CD4-positive, alpha-beta T cell treated with Interleukin-6 at 100 ng/mL for 8 hours (primary cell): ENCODE results near the gene NAP1L1.
"Not testable (repeated sequence)": the region's sequence is repeated elsewhere in the genome, so short reads cannot be mapped to it uniquely, and the experiment has no call there.

Experiments
- DNase-seq: peaks from one replicate; pipeline ENCODE4 v3.0.0-alpha.2; 2020; ENCODE audit warnings: mixed read lengths, low spot score

Gene NAP1L1

DNA sequence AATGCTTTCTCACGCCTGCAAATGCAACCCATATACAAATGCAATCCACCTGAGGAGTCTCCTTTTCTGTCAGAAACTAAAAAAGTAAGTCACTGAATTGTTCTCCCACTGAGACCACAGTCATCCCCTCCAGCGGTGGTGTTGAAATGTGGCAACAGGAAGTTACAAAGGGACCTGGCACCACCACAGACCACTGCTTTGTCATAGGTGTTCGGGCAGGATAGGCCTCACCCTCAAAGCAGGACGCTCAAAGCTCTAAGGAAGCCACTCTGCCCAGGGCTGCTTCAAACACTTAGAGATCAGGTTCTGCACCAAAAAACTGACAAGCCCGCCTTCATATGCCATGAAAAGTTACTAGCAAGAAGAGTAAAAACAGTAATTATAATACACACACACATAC lies 64.2 kb downstream of the NAP1L1 start:
- DNase-seq = peak; percentile 78

DNA sequence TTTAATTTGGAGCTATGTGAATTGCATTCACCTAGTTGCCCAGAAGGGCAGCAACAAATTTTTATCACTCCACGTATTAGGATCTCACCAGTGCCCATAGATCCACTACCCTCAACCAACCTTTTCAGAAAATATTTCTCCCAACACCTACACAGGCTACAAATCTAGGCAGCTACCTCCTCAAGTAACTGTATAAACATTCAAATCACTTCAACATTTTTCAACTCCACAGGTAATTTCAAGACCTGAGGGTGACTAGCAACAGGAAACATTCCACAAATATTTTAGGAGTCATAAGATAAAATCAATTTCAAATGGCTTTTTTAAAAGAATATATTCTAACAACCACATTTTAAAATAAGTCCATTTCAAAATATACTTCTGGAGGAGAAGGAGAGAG lies 65.8 kb downstream of the NAP1L1 start:
- DNase-seq = no peak

DNA sequence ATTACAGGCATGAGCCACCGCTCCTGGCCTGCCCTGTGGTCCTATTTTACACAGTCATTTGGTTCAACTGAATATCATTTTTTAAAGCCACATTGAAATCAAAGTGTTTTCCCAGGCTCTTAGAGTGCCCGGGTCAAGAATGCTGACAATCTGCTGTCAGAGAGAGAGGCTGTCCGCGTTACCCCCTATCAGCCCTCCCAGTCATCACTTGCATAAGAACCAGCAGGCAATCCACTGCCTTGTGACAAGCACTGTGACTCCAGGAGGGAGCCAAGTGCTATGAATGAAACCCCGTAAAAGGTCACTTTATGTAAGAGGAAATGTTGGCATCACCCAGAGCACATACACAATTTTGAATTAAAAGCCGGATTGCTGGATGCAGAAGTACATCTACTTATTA lies 66.4 kb downstream of the NAP1L1 start:
- no peak for DNase-seq

DNA sequence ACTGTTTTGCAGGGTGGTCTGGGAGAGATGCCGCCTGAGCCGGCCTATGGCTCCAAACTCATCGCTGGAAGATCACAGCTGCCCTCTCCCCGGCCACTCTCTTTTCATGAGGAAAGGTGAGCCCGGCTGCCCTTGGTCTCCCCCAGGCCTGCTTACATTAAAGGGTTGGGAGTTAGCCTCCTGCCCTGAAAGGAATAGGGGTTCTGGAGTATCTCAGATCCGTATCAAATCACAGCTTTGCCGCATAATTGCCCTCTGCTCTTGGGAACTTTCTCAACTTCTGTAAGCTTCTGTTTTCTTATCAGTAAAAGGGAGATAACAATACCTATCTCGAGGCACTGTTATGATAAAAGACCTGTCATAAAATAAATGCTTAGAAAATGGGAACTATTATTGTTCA lies 70.5 kb downstream of the NAP1L1 start:
- no peak for DNase-seq

DNA sequence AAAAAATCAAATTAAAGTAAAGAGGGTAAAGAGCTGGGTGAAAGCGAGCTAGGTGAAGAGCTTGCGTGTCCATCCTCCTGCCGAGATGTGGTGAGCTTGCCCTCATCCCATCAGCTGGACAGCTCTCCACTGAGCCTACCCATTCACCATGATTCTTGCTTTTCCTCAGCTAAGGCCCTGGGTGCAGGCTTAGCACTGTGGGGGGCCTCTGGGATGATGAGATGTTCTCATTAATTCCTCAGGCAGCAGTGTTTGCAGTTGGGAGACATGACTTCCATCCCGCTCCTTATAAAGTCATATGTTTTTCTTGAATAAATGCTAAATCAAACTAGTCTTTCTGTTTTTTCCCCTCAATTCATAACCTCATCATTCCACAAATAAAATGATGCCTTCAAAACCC lies 70.9 kb downstream of the NAP1L1 start:
- DNase-seq = no peak

DNA sequence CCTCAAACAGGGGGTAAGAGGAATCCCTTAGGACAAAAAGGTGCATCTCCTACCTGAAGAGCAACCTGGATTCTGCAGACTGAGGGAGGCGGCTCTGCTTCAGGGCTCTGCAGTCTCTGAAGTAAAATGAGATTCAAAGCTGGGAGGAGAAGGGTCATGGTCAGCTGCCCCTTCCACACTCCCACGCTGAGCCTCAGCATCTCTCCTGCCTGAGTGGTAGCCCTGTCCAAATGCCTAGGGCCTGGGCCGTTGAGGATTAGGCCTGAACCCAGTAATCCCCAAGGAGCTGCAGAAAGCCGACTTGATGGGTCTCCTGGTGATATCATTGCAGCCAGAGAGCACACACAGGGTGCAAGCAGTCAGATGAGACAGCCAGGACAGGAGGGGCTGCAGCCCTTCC lies 71.8 kb downstream of the NAP1L1 start:
- no peak for DNase-seq

DNA sequence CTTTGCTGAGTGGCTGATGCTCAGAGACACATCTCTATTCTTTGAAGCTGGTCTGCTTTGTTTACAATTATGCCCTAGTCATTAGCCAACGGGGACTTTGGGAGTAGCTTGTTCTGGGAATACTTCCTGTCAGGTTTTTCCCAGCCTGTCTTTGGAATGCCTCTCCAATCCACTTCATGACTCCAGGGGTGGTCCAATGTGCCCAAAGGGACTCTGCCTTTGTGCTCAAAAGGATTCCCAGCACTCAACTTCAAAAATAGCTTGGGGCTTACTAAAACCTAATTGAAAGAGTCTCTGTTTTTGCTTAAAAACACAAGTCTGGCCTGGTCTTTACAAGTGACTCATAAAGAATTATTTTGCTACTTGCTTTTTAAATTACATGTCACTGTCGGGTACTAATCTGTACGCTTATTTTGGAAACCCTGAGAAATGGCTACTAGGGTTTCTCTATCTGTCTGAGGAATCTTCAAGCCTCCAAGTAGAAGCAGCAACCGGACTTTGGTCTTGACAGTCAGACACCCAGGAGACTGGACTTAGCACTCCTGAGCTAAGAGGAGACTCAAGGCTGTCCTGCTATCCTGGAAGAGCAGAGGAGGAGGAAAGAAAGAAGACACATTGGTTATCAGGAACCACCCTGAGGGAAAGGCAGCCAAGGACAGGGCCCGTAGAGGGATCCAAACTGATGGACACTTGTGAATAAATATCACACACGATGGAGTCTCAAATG lies 73.6 kb downstream of the NAP1L1 start:
- DNase-seq = no peak

DNA sequence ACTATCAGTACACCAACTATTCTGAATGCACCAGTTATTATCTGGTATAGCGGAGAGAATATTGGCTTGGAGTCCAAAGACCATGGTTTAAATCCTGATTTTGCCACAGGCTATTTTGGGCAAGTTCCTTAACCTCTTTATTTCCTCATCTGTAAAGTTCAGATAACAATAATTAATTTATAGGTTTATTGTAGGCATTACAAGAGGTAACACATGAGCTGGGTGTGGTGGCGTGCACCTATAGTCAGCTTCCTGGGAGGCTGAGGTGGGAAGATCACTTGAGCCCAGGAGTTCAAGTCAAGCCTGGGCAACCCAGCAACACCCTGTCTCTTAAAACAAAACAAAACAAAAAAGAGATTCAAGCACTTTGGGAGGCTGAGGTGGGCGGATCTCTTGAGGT lies 76.1 kb downstream of the NAP1L1 start:
- DNase-seq = no peak

DNA sequence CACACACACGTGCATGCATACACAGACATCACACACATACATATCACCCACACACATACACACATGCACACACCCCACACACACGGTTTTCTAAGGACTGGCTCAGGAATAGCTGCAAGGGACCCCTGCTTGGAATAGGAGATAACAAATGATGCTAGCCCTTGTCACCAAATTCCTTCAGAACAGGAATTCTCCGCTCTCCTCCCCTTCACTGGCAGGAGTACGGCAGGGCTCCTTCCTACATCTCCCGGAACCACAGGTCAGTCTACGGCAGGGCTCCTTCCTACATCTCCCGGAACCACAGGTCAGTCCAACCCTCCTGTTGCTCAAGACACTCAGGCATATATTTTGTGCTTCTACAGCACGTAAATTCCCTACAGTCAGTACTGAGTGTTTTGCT lies 76.8 kb downstream of the NAP1L1 start:
- no peak for DNase-seq

DNA sequence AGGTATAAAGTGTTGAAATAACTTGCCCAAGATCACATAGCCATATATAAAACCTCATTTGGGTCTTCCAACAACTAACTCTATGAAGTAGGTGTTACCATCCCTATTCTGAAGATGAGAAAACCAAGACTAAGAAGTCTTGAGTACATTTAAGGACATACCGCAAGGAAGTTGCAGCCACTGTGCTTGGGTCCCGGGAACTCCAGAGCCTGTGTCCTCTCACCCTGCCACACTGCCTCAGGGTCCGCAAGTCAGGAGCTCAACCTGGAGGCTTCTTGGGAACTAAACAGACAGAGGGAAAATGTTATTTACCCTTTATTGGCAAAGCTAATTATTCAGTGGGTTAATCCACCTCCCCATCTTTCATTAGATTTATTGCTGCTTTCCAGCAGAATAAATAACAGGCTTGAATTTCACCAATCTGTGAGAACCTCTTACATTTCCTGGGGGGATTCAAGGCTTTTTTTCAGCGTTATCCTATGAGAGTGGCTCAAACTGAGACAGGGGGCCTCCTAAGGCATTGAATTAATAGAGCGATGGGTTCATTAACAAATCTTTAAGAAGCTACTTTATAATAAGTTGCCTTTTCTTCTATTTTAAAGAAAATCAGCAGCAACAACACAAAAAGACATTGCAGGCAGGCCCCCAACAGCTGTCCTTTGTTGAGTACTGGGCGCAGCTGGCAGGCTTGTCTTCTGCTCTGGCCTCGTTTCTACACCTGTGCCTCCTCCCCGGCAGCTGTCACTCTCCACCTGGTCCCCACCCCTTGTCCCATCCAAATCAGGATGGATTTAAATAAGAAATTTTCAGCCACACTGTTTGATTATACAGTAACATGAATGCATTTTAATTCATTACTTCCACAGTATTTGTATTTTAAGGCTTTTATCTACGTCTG lies 78.2 kb downstream of the NAP1L1 start:
- no peak for DNase-seq

DNA sequence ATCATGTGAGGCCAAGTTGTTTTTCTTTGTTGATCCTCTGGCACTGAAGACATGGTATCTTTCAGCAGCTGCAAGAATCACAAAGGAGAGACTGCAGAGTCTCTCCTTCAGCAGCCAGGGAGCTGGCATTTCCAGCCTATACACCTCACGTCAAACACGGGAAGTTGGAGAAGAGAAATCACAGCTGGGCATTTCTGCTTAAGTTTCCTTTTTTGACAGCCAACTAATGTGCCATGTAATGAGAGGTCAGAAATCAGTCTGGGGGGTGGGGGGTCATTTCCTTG lies 81.2 kb downstream of the NAP1L1 start:
- DNase-seq = no peak

DNA sequence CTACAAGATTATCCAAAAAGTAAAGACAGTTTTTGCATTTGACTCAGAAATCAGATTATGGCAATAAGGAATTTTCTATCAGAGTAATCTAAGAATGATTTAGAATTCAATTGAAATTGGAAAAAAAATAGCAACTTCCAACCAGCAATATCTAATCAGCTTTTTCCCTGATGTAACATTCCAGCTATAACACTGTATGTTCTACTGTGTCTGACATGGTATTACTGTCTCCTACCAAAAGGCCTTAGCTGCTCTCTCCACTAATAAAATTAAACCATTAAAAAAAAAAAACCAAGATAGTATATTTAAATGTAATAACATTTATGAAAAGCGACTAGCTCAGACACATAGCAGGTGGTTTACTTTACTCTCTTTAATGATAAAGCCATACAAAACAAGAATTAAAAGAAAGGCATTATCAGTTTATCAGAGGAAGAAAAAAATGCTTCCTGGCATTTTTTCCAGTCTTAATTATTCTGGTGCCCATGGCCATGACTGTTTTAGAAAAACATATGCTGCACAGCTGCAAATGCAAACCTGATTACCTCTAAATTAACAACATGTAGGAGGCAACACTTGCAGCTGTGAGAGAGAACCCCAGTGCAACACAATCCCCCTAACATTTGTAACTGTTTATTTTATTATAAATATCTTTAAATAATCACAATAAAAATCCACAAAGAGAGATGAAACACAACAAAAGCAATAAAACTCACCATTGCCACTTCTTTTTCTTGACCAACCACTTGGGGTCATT lies 81.7 kb downstream of the NAP1L1 start:
- no peak for DNase-seq

DNA sequence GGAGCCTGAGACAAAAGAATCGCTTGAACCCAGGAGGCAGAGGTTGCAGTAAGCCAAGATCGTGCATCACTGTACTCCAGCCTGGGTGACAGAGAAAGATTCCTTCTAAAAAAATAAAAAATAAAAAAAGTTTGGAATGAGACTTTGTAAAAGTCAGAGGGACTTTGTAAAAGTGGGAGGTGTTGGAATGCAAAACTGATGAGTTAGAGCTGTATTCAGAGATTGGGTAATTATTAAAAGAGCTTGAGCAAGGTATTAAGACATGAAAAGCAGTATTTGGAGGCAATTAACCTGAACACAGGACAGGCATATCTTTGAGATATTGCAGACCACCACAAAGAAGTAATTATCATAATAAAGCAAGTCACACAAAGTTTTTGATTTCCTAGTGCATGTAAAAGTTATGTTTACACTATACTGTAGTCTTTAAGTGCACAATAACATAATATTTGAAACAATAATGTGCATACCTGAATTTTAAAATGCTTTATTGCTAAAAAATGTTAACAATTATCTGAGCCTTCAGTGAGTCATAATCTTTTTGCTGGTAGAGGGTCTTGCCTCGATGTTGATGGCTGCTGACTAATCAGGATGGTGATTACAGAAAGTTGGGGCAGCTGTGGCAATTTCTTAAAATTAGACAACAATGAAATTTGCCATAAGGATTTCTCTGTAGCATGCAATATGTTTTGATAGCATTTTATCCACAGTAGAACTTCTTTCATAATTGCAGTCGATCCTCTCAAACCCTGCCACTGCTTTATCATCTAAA lies 86.0 kb downstream of the NAP1L1 start:
- no peak for DNase-seq

DNA sequence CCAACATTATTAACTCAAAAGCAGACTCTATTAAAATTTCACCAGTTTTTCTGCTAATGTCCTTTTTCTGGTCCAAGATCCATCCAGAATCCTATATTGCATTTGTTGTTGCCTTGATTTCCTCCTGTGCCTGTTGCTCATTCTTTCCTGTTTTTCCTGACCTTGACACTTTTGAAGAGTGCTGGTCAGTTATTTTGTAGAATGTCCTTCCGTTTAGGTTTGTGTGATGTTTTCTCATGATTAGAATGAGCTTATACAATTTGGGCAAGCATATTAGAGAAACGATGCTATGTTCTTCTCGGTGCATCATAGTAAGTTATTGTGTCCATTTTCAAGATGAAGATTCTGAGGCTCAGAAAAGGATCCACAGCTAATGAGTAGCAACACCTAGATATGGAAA lies 86.8 kb downstream of the NAP1L1 start:
- DNase-seq = no peak

DNA sequence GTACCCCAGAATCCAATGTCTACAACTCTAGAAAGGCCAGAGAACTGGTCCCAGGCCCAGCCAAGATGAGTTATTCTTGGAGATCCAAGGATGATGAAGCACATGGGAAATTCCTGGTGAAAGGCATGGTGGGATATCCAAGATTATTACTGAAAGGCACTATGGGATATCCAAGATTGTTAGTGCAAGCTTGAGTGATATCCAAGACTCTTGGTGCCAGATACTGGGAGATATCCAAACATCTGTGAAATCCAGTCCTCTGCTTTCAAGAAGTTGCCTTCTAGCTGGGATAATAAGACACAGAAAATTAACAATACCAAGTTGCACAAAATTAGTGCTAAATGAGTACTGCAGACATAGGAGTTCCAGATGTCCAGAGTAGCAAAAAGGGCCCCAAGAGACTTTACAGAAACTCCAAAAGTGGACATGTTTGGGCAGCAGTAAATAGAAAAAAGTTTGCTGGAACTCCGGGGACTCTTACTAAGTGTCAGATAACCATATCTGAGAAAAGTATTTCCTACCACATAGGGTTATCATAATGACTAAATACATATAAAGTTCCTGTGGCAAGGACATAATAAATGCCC lies 87.5 kb downstream of the NAP1L1 start:
- no peak for DNase-seq

DNA sequence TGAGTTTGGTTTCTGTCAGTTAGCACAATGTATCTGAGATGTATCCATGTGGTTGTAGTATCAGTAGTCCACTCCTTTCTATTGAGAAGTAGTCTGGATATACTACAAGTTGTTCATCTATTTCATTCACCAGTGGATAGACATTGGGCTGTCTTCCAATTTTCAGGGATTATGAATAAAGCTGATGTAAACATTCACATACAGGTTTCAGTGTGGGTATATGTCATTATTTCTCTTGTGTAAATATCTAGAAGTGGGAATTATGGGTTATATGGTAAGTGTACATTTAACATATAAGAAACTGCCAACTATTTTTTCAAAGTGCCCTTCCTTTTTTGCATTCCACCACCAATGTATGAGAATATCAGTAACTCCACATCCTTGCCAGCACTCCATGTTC lies 88.8 kb downstream of the NAP1L1 start:
- DNase-seq = no peak

DNA sequence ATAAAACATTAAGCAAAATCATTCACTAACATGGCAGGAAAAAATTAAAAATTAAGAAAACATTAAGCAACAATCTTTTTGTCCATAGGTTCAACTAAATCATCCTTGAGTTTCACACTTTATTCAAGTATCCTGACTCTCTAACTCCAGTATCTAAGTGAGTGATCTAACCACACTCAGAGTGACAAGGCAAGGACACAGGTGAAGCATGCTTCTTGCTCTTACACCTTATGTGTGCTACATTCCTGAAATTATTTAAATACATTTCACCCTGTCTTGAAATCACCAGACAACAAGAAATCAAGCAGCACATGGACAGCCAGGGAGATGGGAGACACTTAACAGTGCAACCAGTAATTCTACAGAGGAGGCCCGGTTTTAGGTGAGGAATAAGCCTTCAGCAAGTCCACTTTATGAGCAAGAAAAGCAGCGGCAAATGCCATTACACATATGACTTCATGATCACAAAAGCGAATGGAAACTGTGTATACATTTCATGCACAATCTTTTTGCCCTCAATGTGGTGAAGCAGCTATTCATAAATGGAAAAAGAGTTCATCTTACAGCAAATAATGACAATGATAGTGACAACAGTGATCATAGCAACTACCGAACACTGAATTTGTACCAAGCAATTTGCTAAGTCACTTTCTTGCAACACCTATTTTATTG lies 90.3 kb downstream of the NAP1L1 start:
- no peak for DNase-seq

DNA sequence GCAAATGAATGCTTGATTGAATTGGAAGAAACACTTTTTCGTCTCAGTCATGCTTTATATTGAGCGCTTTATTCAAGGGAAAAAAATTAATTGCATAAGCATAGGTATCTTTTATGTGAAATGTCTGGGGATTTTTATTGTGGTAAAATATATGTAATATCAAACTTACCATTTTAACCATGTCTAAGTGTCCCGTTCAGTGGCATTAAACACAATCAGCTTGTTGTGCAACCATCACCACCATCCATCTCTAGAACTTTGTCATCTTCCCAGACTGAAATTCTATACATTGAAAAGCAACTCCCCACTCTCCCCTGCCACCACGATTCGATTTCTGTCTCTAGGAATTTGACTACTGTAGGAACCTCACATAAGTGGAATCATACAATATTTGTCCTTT lies 92.7 kb downstream of the NAP1L1 start:
- DNase-seq = no peak

DNA sequence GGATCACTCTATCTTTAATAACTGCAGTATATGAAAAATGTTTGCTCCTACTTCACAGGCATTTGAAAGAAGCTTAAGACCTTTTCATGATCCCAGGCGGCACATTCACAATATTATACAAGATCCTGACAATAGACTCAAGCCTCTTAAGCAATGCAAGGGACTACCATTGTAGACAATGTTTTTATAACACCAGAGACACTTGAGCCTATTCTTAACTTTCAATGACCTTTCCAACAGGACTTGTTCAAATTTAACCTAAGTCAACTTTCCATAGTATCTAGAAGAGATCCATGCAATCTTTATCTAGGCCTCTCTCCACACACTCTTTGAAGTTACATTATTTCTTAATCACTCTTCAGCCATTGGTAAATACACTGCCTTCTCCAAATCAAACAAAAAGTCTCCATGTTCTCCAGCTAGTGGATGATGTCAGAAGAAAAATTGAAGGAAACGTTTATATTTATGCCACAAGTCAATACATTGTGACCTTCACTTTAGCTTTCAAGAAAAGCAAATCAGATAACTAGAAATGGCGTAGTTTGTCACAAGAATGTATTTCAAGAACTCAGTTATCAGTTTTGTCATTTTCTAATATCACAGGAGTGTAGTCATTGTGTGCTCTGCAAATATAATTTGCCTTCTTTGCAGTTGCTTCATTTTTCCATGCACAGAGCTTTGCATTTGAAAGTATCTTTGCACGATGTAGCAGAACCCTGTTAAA lies 94.1 kb downstream of the NAP1L1 start:
- DNase-seq = no peak

DNA sequence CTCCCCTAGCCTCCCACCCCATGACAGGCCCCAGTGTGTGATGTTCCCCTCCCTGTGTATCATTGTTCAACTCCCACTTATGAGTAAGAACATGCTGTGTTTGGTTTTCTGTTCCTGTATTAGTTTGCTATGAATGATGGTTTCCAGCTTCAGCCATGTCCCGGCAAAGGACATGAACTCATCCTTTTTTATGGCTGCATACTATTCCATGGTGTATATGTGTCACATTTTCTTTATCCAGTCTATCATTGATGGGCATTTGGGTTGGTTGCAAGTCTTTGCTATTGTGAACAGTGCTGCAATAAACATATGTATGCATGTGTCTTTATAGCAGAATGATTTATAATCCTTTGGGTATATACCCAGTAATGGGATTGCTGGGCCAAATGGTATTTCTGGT lies 96.8 kb downstream of the NAP1L1 start:
- DNase-seq = not testable (repeated sequence)
